ENCODE results near the gene DNAH14. TPM values are rescaled to one million over a fixed set of nuclear protein-coding genes. Genes with fewer than 3 reads are reported as not detected.

Gene DNAH14
- total and polyA plus RNA-seq, 2 donors (not counting 1 experiment from before 2014, with no cell fraction given), result not detected

DNA sequence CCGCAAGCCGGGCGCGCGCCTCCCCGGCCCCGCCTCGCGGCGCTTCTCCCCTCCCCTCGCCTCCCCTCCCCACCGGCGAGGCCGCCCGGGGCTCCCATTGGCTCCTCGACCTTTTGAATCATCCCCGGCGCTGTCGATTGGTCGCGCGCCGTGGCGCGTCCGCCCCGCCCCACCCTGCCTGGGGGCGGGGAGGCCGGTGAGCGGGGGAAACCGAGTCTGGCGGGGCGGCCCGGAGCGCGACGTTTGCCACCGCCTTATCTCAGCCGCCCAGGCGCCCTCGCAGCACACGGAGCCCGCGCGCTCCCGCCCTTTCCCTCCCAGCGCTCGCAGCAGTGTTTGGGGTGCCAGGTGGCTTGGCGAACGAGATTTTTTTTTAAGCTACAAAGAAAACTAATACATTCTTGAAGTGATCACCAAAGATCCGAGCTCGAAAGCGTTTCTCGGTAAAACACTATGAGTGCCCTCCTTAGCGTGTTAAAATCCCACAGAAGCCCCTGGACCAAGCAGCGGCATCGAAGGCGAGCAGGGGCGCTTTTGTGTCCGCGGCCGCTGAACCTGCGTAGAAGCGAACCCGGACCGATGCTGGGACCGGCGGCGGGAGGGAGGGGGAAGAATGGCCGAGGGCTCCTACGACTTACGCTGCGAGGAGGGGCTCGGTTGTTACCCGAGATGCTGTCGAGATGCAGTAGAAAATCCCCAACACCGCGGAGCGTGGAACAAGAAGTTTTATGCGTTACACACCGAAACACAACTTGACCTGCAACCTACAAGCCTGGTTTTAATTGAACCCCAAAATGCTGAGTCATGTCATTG is 498.8 kb downstream of the DNAH14 start:
- no peaks in the 10 kb centered on the region for H3K27me3 ChIP-seq (replicated peaks in 1 of 4; ENCODE audit: control extremely low read depth in 1 of 4, control insufficient read depth in 3 of 4, insufficient read depth in 4 of 4, low read length in 3 of 4)
- intact Hi-C loops (cut with micrococcal nuclease), result loop anchor here (1.0 to 5.0 kb wide), 12 partner anchors 8 to 1234 kb away; partner anchors contain the start of genes H3-3A, PARP1 and SRP9
- H3K4me2 ChIP-seq (replicated peaks; ENCODE audit: low read depth, low read length, poor library complexity, severe bottlenecking), result peak overlapping the region; percentile 95
- ChIA-PET CTCF (interaction anchor here (0.6 to 8.2 kb wide), 6 partner anchors 15 to 561 kb away, joined by 3 to 104 read pairs (median 4); partner anchors contain the start of gene SRP9), POLR2A (interaction anchor here (0.6 to 6.7 kb wide), 9 partner anchors 12 to 695 kb away, joined by 3 to 85 read pairs (median 3); partner anchors contain the start of gene H3-3A)
- under 1% methylated on average over 81 of the region's 81 CpGs for WGBS (ENCODE audit: insufficient coverage)
- ATAC-seq (ENCODE audit: low read depth) (peak; percentile 90), DNase-seq (peak; percentile 92)
- peak overlapping the region; percentile 92 for H2AFZ ChIP-seq (ENCODE audit: insufficient read depth, low read depth, low read length, poor library complexity, severe bottlenecking)
- peaks cover 45% of the 10 kb centered on the region for H3K4me1 Mint-ChIP-seq
- H3K9me3 ChIP-seq (ENCODE audit: control extremely low read depth in 1 of 3, control insufficient read depth in 2 of 3, insufficient read depth in 1 of 3, low read length in 2 of 3), result peaks cover 0 to 6% (median 0%) of the 10 kb centered on the region in 3 donors
- H3K79me2 ChIP-seq (ENCODE audit: control insufficient read depth, insufficient read depth, low read length), result peaks cover 44% of the 10 kb centered on the region
- no peaks in the 10 kb centered on the region for H3K27me3 Mint-ChIP-seq
- peak overlapping the region; percentile 80 for H3K27ac Mint-ChIP-seq
- H3K4me1 ChIP-seq (ENCODE audit: control insufficient read depth in 2 of 2, insufficient read depth in 2 of 2, low read length in 2 of 2), result peaks cover 36 to 41% of the 10 kb centered on the region in 2 donors
- H3K9ac ChIP-seq (ENCODE audit: low read length), result peak overlapping the region; percentile 89
- peaks cover 0 to 4% of the 10 kb centered on the region in 2 experiments for H3K36me3 ChIP-seq (replicated peaks in 1 of 2; ENCODE audit: control extremely low read depth in 1 of 2, control insufficient read depth in 1 of 2, extremely low read depth in 1 of 2, insufficient read depth in 2 of 2, low read length in 1 of 2)
- H3K4me3 Mint-ChIP-seq, result peak overlapping the region; percentile 85
- peak overlapping the region; percentile 78 to 83 for H3K27ac ChIP-seq (ENCODE audit: low read length in 2 of 2)
- TF ChIP-seq, protein P1, sequence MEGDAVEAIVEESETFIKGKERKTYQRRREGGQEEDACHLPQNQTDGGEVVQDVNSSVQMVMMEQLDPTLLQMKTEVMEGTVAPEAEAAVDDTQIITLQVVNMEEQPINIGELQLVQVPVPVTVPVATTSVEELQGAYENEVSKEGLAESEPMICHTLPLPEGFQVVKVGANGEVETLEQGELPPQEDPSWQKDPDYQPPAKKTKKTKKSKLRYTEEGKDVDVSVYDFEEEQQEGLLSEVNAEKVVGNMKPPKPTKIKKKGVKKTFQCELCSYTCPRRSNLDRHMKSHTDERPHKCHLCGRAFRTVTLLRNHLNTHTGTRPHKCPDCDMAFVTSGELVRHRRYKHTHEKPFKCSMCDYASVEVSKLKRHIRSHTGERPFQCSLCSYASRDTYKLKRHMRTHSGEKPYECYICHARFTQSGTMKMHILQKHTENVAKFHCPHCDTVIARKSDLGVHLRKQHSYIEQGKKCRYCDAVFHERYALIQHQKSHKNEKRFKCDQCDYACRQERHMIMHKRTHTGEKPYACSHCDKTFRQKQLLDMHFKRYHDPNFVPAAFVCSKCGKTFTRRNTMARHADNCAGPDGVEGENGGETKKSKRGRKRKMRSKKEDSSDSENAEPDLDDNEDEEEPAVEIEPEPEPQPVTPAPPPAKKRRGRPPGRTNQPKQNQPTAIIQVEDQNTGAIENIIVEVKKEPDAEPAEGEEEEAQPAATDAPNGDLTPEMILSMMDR (IDR thresholded peaks at IDR 0.05), result no peak
- no peak for TF ChIP-seq EZH2 (IDR thresholded peaks at IDR 0.05; ENCODE audit: borderline replicate concordance, insufficient read depth, low read depth, low read length, poor library complexity, severe bottlenecking)
- peaks cover 39% of the 10 kb centered on the region for H4K20me1 ChIP-seq (ENCODE audit: control insufficient read depth, insufficient read depth, low read length, poor library complexity, severe bottlenecking)
- H3K4me3 ChIP-seq (ENCODE audit: control extremely low read depth in 1 of 5, extremely low read depth in 1 of 5, insufficient read depth in 1 of 5, low read depth in 2 of 5, low read length in 4 of 5), result peak overlapping the region; percentile 74 to 93 (median 91)
- H3K9me3 Mint-ChIP-seq (ENCODE audit: insufficient read depth), result no peaks in the 10 kb centered on the region

Measured in B cell (primary cell).